ENCODE results near the gene GUCA2B. TPM values are rescaled to one million over a fixed set of nuclear protein-coding genes. Genes with fewer than 3 reads are reported as not detected.

GUCA2B gene
- total RNA-seq, 1 experiment from 2014 or later = 0.84 TPM

DNA sequence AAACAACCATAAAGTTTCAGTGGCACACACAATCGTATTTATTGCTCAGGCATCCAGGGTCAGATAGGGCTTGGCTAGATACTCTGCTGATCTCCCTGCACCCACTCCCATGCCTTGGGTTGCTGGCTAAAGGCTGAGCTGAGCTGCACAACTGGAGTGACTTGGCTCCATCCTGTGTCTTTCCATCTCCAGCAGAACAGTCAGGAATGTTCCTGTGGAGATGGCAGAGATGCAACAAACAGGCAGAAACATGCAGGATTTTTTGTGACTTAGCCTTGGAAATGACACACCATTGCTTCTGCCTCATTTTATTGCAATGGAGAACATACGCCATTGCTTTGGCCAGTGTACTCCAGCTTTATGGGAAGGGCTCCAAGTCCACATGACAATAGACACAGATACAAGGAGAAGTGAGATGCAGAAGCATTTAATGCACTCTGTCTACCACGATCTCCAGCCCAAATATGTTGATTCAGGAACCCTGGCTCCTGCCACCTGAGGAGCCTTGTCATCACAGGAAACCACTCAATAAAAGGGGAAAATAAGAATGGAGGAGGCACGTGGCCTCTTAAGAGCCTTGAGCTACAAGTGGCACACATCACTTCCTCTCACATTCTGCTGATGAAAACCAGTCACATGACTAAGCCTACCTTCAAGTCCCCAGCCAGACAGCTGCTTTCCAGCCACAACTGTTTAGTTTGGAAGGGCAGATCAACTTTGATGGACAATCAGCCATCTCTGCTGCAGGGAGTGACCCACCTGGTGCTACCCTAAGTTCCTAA lies 10.1 kb upstream of the GUCA2B start:
- DNase-seq (ENCODE audit: low spot score) = no peak

DNA sequence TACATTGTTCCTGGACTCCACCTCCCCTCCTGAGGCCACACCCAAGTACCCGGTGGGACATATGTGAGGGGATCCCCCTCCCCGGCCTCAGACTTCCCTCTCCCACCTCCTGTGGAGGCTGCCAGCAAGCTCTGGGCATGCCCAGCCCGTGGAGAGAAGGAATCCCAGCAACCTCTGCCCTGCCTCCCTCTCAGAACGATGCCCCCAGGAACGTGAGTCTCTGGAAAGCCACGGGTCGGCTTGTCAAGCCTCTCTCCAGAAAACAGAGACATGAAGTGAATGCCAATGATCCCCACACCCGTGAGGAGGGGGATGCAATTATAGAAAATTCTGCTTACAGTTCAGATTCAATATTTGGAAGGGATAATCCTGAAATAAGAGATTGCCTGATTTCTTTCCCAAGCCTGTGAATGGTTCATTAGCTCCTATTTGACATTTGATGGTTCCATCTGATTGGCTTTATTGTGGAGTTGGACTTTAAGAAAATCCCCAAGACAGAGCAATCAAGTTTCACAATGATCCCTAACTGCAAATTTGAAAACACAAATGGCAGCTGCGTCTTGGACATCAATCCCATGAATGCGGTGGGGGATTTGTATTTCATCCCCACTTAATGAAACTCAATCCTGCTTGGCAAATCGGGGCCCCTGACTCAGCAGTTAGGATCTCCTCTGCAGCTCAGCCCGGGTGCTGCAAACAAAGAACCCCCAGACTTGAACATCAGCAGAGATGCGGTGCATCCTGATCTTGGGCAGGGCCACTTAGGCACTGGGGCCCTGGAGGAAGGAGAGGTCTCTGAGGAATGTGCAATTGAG lies 9.1 kb upstream of the GUCA2B start:
- no peak for DNase-seq (ENCODE audit: low spot score)

DNA sequence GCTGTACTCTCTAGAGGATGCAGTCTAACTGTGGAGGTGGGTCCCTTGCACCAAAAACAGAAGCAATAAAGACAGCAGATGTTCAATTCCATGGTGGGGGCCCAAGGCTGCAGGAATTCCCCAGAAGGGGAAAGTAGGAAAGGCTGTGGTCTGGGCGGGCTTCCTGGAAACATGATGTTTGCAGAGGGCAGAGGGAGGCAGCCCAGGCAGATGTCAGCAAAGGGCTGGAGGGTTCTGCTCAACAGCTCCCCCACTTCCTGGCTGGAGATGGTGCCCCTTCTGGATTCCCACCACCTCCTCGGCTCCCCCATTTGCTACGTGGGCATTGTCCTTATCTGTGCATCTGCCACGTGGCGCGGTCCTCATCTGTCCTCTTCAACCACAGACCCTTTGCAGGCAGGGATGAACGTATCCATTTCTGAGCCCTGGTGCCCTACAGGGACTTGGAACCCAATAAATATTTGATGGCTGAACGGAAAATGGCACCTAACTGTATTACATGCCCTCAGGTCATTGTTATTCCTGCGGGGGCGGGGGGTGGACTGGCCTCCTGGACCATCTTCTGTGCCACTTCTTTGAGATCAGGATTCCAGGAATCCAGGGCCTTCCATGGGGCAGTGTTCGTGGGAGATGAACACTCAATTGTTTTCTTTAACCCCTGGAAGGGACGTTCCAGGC lies 8.4 kb upstream of the GUCA2B start:
- no peak for DNase-seq (ENCODE audit: low spot score)

DNA sequence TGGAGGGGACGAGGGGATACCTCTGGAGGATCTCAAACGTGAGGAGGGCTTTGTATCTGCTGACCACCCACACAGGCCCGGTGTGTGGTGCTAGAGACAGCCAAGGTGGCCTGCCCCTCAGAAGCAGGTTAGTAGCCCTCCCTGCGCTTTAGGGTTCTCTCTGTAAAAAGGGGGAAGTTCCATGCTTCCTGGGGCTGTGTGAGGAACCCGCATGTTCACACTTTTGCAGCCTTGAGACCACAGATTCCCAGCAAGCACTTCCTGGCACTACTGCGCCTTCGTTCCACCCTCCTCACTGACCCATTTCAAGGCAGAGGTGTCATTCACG lies 7.9 kb upstream of the GUCA2B start:
- DNase-seq (ENCODE audit: low spot score) = no peak

DNA sequence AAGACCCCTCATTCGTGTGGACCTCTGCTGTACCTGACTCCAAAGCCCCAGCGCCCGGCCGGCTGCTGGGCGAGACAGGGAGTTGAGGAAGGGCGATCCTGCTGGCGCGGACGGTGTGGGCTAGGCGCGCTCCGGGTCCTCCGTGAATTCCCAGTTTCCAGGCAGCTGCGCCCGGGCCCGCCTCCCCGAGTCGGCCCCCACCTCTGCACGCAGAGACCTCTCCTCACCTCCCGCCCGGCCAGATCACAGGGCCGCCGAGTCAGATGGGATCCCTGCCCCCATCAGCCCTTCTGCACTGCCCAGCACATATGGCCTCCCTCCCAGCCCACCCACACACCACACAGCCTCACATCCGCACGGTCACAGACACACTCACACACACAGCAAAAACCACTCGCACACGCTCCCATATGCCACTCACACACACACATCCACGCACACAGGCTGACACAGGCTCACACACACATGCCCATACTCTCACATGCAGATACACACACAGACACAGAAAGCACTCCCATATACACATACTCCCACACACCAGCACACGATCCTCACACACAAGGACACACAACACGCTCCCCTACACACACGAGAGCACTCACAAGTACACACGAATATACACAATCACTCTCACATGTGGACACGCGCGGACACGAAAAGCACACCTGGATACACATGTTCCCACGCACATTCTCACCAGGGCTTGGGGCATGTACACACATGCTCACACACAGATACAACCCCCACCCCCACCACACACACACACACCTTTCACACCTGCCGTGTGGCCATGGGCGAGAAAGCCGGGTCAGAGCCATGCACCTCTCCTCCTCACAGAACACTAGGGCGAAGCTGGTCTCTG lies 7.2 kb upstream of the GUCA2B start:
- DNase-seq (ENCODE audit: low spot score) = no peak

DNA sequence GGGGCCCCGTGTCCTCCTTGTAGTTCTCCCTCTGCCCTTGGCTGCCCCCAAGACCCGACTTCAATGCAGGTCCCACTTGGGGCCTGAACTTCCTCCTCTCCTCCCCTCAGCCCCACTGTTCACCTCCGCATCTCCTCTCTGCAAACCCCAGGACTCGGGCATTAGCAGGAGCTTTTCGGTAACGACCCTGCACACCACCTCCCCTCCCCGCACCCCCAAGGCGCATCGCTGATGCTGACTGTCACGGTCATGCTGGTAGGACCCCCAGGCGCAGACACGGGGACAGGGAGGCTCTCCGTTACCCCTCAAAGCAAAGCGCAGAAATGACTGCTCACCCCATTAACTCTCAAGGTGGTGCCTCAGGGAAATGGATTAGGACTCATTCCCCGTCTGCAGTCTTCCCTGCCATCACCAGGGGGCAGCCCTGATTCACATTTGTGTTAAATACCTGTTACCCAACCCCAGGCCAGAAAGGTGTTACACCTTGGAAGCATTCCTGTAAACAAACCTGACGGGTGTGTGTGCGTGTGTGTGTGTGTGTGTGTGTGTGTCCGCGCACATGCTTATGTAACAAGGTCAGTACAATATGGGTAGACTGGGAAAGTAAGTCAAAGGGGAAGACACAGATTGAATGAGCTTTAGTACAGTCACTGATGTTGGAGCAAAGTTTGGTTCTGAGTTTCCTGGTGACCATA lies 6.4 kb upstream of the GUCA2B start:
- DNase-seq (ENCODE audit: low spot score) = peak; percentile 95

DNA sequence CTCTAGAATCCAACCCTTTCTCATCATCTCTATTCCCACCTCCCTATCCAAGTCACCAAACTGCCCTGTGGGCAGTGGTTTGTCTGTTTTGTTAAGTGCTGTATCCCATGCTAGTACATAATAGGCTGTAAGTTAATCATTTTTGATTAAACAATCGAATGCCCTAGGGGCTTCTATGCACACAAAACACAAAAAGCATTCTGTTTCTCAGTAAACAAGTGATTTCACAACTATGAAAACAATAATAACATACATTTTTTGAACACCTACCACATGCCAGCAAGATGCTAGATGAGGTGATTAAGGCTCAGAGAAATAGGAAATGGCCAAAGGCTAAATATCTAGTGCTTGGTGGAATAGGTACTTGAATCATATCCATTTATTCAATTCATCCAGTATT lies 5.0 kb upstream of the GUCA2B start:
- no peak for DNase-seq (ENCODE audit: low spot score)

DNA sequence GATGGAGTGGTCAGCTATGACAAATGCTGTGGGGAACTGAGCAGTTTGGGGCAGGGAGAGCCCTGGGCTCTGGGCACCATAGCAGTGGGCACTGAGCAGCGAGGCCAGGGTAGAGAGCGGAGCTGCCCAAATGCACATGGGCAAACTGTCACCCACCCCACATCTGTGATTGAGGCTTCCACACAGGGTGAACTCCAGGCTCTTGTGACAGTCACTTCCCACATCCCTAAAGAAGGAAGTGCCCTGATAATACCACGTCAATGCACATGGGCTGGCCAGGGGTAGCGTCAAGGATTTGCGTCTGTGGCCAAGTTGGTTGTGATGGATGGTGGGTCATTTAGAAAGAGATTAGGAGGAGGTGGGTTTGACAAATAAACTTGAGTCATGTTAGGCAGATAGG lies 2.6 kb upstream of the GUCA2B start:
- no peak for DNase-seq (ENCODE audit: low spot score)

DNA sequence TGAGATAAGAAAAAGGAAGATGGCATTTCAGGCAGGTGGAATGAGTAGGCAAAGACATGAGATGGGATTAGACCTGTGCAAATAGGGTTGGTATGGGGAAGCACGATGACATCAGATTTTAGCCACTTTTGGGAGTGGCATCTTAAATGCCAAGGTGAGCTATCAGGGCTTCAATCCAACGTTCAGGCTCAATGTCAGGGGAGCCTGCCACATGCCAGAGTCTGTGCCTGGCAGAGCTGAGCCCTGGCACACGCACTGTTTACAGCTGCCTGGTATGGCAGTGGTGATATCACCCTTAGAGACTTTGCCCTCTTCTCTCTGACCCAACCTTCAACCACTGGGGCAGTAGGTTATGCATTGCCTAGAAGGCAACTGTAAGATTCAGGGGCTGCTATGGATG lies 1.1 kb upstream of the GUCA2B start:
- DNase-seq (ENCODE audit: low spot score) = no peak

DNA sequence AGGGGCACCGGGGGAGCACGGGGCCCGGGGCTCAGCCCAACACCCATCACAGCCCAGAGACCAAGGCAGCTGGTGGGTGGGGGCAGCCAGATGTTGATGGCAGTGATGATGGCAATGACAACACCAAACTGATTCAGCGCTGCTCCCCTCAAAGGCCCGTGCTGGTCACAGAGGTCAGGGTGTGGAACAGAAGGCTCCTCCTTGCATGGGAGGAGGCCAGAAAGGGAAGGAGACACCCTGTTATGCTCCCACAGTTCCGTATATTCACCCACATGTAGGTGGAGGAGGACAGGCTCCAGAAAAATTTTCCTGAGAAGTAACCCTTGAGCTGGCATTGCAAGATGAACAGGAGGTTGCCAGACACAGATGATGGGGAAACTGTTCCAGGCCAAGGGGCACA lies 414 bp downstream of the GUCA2B start:
- no peak for DNase-seq (ENCODE audit: low spot score)

DNA sequence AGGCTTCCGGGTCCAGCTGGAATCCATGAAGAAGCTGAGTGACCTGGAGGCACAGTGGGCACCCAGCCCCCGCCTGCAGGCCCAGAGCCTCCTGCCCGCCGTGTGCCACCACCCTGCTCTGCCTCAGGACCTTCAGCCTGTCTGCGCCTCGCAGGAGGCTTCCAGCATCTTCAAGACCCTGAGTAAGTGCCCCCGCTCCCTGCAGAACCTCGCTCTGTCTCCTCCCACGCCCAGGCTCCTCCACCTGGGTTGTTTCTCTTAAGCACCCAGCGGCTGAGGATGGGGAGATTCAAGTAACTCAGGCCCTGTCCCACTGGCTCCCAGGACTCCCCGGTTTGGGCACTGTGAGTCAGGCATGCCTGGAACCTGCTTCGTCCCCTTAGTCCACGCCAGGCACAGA lies 1.5 kb downstream of the GUCA2B start:
- no peak for DNase-seq (ENCODE audit: low spot score)

DNA sequence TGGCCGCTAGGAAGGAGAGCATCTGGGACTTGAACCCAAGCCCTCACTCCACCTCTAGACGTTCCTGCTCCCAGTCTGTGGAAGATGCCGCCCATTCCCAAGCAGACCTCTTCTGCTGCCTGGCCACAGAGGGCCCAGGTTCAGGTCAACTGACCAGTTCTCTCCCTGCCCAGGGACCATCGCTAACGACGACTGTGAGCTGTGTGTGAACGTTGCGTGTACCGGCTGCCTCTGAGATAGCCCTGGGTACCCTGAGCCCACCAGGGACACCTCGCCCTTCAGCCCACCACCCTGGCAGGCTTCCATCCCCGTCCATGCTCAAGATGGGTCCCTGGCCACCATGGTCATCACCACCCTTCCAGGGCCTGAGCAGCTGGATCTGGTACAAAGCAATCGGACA lies 2.2 kb downstream of the GUCA2B start:
- DNase-seq (ENCODE audit: low spot score) = no peak

DNA sequence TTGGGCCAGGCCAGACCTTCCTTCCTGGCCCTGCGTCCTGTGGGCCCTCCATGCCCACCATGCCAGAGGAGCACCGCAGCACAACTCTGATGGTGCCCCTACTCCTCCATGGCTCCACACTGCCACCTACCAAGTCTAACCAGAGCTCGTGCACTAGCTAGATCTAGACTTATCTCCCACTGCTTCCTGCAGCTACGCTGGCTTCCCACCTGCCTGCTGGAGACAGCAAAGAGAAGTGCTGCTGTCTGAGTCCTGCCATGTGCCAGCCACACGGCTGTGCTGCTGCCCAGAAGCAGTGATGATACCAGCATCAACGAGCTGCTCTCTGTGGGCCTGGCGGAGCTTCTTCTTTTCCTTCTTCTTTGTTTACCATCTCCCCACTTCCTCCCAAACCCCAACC lies 4.5 kb downstream of the GUCA2B start:
- peak; percentile 30 for DNase-seq (ENCODE audit: low spot score)

DNA sequence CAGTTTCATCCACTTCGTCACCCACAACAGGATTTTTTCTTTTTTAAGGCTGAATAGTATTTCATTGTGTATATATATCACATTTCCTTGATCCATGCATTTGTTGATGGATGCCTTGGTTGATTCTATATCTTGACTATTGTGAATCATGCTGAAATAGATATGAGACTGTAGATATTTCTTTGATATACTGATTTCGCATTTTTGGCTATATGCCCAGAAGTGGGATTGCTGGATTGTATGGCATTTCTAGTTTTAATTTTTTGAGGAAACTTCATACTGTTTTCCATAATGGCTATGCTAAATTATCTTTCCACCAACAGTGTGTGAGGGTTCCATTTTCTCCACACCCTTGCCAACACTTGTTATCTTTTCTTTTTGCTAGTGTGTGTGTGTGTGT lies 5.0 kb downstream of the GUCA2B start:
- DNase-seq (ENCODE audit: low spot score) = no peak

DNA sequence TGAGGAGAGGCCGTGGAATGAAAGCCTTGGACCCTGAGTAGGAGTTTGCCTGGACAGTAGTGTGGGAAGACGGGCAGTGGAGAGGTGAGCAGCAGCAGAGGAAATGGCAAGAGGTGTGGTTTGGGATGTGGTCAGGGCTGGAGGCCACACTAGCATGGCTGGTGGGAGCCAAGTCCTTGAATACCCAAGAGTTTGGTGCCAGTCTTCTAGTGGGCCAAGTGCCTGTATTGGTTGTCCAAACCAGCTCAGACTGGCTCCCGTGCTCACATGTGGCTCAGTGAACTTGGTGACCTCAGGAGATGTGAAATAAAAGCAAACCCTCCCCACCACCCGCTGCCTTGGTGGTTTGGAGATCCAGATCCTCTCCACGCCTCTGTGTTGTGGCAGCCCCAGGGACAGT lies 9.0 kb downstream of the GUCA2B start:
- DNase-seq (ENCODE audit: low spot score) = no peak

DNA sequence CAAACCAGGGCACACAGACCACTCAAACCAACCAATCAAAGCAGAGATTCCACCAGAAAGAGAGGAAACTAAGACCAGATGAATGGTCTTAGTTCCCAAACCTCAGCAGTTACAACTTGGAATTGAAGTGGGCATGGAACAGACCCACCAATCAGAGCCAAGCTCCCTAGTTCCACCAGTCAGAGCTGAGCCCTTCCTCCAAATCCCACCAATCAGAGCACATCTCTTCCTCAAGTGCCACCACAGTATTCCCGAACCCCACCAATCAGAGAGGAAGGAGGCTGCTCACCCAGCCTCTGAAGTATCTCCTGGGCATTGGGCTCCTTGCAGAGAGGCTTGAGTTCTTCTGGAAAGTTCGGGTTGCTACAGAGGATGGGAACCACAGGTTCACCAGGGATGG lies 9.9 kb downstream of the GUCA2B start:
- DNase-seq (ENCODE audit: low spot score) = no peak

DNA sequence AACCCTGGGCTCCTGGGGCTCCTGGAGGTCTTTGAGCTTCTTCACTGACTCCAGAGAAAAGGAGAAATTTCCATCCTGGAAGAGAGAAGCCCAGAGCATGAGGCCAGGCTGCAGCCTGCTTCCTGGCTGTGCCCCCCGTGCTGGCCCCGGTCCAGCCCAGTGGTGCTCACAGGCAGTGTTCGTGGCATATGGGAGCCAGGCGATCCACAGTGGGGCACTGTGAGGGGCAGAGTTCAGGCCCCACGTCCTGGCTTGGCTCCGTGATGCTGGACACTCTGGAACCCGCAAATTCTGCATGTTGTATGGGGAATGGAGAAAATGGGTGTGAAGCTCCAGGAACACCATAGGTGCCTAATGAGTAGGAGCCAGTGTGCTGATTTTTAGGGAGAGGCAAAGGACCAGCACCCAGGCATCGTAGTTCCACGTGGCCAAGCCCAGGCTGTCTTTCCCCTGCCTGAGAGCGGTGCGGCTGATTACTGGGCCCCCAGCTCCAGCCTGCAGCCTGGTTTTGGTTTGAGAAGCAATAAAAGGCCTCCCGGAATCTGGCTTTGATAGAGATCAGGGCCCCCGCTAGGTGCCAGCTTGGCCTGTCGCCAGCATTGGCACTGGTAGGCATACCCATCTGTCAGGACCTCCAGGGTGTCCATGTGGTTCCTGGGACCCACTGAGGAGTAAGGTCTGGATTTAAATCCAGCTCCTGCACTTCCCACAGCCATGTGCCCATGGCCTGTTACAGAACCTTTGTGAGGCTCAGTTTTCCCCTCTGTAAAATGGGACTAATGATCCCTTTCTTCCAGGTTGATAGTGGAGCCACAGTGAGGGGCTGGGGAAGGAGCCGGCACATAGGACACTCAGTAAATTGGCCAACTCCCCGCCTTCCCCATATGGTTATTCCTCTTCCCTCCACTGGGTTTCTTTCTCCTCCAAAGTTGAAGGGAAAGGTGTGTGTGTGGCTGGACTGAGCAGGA lies 10.6 kb downstream of the GUCA2B start:
- DNase-seq (ENCODE audit: low spot score) = no peak

DNA sequence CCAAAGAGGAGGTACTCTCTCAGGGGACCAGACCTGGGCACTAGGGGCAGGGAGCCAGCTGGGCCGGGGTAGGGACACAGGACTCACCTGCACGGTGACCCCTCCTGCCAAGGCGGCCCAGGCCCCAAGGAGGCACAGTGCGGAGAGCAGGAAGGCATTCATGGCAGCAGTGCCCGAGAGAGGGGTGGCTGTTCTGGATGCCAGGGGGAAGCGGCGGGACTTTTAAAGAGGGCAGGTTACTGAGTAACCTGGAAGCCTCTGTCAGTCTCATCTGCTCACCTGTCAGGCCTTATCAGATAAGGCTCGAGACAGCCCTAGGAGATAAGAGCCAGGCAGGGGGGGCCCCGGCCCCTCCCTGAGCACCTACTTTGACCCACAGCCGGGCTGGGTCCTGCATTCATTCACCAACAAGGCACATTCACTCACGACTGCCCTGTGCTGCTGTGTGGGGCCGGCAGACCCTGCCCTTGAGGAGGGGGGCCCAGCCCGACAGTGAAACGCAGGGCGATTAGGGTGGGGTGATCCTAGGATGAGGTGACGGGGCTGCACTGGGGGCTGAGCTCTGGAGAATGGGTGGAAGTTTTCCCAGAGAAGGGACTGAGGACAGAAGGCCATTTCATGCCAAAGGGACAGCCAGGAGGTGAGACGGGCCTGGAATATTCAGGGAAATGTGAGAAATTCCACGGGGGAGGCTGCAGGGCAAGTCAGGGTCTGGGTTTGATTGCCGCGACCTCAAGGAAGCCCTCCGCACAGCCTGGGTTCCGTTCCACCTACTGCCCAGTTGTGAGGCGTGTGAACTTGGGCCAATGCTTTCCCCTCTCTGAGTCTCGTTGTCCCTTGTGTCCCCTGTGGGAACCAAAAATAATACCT lies 11.6 kb downstream of the GUCA2B start, which contains the start of gene GUCA2A:
GUCA2A (minus strand) TSS at position 195 of the 870 bp plus-strand sequence; CDS start at position 162, 33 bp downstream.
- no peak for DNase-seq (ENCODE audit: low spot score)
